ENCODE data around the gene LIMS3.
"Not testable (repeated sequence)": the region's sequence is repeated elsewhere in the genome, so short reads cannot be mapped to it uniquely, and the experiment has no call there.

DNA sequence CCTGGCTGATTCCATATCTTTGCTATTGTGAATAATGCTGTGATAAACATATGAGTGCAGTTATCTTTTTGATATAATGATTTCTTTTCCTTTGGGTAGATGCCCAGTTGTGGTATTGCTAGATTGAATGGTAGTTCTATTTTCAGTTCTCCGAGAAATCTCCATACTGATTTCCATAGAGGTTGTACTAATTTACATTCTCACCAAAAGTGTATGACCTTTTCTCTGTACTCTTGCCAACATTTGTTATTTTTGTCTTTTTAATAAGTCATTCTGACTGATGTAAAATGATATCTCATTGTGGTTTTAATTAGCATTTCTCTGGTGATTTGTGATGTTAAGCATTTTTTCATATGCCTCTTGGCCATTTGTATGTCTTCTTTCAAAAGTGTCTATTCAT lies 16.4 kb upstream of the LIMS3 start:
- TF ChIP-seq, protein P1, sequence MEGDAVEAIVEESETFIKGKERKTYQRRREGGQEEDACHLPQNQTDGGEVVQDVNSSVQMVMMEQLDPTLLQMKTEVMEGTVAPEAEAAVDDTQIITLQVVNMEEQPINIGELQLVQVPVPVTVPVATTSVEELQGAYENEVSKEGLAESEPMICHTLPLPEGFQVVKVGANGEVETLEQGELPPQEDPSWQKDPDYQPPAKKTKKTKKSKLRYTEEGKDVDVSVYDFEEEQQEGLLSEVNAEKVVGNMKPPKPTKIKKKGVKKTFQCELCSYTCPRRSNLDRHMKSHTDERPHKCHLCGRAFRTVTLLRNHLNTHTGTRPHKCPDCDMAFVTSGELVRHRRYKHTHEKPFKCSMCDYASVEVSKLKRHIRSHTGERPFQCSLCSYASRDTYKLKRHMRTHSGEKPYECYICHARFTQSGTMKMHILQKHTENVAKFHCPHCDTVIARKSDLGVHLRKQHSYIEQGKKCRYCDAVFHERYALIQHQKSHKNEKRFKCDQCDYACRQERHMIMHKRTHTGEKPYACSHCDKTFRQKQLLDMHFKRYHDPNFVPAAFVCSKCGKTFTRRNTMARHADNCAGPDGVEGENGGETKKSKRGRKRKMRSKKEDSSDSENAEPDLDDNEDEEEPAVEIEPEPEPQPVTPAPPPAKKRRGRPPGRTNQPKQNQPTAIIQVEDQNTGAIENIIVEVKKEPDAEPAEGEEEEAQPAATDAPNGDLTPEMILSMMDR (conservative IDR thresholded peaks at IDR 0.05; ENCODE audit: low read depth, low read length): not testable (repeated sequence)
- TF ChIP-seq EZH2 (IDR thresholded peaks at IDR 0.05; ENCODE audit: low read length, unreplicated experiment): not testable (repeated sequence)

All from PC-3 (cell line).